ENCODE data around the gene FOXD2.

The FOXD2 gene

DNA sequence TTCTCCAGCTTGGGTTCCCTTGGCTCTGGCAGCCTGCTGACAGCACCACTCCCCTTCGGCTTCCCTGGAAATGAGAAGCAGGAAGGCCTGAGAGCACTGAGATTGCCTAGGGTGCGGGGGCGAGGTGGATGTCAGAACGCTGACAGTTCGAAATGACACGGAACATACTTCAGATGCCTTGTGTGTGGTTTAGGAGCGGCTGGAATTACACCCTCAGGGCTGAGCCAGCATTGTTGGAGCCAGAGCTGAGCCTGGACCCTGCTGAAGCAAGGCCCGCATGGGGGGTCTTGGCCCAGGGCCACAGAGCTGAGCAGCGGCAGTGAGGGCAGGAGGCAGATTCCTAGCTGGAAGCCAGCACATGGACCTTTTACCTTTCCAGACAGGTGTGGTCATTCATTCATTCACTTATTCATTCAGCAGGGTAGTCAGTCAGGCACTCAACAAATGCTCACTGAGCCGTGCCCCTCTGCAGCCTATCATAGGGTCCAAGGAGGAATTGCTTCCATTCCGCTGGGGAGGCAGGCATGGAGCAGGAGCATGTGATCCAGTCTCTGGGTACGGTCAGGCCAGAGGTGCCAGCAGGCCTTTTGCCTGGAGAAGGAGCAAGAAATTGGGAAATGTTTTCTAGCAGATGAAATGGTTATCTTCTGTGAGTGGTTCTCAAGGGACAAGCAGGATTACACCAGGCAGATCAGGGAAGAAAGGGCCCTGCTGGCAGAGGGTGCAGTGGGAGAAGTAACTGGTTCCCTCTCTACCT is 28.4 kb upstream of the FOXD2 start:
- Histone ChIP-seq H3K36me3 (ENCODE audit: insufficient read depth, low read length) (no peaks in the 10 kb centered on the region), H3K4me1 (ENCODE audit: insufficient read depth, low read length) (no peaks in the 10 kb centered on the region), H3K9ac (ENCODE audit: low read depth, low read length) (no peak overlapping the region), H3K9me3 (ENCODE audit: control insufficient read depth, insufficient read depth, low read length) (no peaks in the 10 kb centered on the region)

DNA sequence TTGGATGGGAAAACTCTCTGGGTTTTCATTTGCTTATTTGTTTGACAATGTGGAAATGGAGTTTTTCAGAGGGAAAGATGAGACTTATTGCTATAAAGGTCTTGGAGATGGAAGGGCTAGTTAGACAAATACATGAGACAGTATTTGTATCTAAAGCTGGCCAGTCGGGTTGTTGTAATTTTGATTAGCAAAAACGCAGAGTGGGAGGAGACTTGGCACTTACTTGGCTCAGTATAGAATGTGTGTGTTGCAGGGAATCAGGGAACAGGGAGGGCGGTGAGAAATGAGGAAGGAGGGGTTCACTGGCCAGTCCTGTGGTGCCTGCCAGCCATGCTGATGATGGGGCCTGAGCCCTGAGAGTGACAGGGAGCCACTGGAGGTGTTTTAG is 27.8 kb upstream of the FOXD2 start:
- Histone ChIP-seq H3K9me3 (ENCODE audit: control insufficient read depth, insufficient read depth, low read length) (no peaks in the 10 kb centered on the region), H3K9ac (ENCODE audit: low read depth, low read length) (no peak overlapping the region), H3K36me3 (ENCODE audit: insufficient read depth, low read length) (no peaks in the 10 kb centered on the region), H3K4me1 (ENCODE audit: insufficient read depth, low read length) (no peaks in the 10 kb centered on the region)

DNA sequence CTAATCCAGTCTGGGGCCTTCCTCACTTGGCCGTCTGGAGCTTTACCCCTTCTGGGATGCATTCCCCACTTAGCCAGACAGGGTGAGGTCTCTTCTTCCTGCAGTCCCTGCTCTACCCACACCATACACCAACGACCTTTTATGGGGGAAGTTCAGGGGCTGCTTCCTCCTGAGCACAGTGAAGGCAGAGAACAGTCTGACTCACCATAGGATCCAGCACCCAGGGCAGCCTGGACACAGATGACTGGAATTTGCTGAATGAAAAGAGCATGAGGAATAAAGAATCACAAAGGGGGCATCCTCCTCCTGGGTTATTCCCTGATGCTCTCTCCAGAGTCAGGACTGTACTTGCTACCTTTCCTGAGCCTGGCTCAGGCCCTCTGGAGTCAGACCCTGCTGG is 26.4 kb upstream of the FOXD2 start:
- Histone ChIP-seq H3K9me3 (ENCODE audit: control insufficient read depth, insufficient read depth, low read length) (no peaks in the 10 kb centered on the region), H3K9ac (ENCODE audit: low read depth, low read length) (no peak overlapping the region), H3K36me3 (ENCODE audit: insufficient read depth, low read length) (no peaks in the 10 kb centered on the region), H3K4me1 (ENCODE audit: insufficient read depth, low read length) (no peaks in the 10 kb centered on the region)

DNA sequence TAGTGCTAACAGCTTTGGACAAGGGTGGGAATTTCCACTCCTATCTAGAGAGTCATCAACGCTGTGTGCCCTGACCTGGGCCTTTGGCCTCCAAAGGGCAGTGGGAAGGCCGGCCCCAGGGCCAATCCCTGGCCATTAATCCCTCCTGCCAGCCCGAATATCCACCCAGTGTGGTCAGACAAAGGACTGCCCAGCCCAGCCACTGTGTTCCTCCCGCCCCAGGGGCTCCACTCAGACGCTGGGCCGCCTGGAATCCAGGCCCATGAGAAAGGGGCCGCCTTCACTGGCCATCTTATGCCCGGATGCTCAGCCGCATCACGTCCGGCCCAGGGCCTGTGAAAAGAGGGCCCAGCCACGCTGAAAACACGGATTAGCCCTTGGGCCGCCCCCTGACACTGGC is 25.4 kb upstream of the FOXD2 start:
- no peak overlapping the region for H3K9ac ChIP-seq (ENCODE audit: low read depth, low read length)
- H3K36me3 ChIP-seq (ENCODE audit: insufficient read depth, low read length): no peaks in the 10 kb centered on the region
- H3K4me1 ChIP-seq (ENCODE audit: insufficient read depth, low read length): no peaks in the 10 kb centered on the region
- no peaks in the 10 kb centered on the region for H3K9me3 ChIP-seq (ENCODE audit: control insufficient read depth, insufficient read depth, low read length)

DNA sequence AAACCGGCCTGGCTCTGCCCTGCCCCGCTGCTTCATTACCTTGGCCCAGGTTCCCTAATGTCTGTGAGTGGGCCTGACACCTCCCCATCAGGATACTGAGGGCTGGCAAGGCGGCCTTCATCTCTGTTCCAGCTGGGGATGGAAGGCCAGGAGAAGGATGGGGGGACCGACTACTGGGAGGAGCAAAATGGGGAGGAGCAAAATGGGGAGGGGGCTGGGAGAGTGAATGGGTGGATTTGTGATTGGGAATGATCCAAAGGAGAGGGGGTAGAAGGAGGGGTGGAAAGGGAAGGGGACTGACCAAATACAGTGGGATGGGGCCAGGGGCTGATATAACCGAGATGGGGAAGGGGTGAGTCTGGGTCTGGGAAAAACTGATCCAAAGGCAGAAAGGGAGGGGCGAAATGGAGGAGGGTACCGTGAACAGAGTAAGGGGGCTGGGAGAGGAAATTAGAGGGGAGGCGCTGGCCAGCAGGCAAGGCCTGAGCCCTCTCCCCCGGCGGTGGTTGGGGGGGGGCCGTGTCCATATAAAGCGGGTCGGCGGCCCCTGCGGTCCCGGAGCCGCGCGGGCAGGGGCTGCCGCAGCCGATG is 22.0 kb upstream of the FOXD2 start, which contains the start of gene FOXE3:
Gene FOXE3 (plus strand): TSS at position 558 of the 591 bp plus-strand sequence. CDS start 31 bp downstream, at position 589.
- no peaks in the 10 kb centered on the region for H3K36me3 ChIP-seq (ENCODE audit: insufficient read depth, low read length)
- no peaks in the 10 kb centered on the region for H3K4me1 ChIP-seq (ENCODE audit: insufficient read depth, low read length)
- no peaks in the 10 kb centered on the region for H3K9me3 ChIP-seq (ENCODE audit: control insufficient read depth, insufficient read depth, low read length)
- H3K9ac ChIP-seq (ENCODE audit: low read depth, low read length): peak within 1 kb of the TSS; percentile 47; the same call in 1 of the 2 replicates

DNA sequence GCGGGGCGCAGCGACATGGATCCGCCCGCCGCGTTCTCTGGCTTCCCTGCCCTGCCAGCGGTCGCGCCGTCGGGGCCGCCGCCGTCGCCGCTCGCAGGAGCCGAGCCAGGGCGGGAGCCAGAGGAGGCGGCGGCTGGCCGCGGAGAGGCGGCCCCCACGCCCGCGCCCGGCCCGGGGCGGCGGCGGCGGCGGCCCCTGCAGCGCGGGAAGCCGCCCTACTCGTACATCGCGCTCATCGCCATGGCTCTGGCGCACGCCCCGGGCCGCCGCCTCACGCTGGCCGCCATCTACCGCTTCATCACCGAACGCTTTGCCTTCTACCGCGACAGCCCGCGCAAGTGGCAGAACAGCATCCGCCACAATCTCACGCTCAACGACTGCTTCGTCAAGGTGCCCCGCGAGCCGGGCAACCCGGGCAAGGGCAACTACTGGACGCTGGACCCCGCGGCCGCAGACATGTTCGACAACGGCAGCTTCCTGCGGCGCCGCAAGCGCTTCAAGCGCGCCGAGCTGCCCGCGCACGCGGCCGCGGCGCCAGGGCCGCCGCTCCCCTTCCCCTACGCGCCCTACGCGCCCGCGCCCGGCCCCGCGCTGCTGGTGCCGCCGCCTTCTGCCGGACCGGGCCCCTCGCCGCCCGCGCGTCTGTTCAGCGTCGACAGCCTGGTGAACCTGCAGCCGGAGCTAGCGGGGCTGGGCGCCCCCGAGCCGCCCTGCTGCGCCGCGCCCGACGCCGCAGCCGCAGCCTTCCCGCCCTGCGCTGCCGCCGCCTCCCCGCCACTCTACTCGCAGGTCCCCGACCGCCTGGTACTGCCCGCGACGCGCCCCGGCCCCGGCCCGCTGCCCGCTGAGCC is 21.3 kb upstream of the FOXD2 start:
- Histone ChIP-seq H3K9ac (ENCODE audit: low read depth, low read length) (peak overlapping the region; percentile 47; the same call in 1 of the 2 replicates), H3K9me3 (ENCODE audit: control insufficient read depth, insufficient read depth, low read length) (no peaks in the 10 kb centered on the region), H3K36me3 (ENCODE audit: insufficient read depth, low read length) (no peaks in the 10 kb centered on the region), H3K4me1 (ENCODE audit: insufficient read depth, low read length) (no peaks in the 10 kb centered on the region)

DNA sequence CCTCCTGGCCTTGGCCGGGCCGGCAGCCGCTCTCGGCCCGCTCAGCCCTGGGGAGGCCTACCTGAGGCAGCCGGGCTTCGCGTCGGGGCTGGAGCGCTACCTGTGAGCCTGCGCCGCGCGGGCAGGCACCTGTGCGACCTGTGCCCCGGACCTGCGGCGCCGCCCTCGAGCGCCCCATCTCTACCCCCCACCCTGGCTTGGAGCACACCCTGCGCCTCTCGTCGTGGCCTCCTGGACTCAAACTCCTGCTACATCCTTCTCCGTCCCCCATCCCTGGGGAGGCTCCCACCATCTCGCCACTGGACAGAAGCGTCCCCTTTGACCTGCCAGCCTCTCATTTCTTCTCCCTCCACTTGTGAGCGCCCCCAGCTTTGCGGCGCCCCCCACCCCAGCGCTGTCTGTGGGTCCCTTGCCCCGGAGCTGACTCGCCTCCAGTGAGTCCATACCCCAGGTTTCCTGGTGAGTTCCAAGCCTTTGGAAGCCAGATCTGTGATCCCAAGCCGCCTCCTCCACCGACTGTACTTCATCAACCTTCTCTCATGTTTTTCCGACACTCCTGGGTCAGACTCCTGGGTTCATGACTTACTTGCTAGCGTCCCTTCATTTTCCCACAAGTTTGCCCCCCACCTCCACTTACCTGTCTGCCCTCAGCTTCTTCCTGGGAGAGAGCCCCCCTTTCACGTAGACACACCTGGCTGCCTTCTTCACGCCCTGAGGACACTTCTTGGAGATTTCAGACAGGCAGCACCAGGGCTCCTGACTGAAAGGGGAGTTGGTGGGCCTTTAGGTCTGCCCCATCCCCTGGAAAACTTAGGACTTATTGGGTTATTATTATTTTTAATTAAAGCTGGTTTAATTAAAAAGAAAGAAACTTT is 20.4 kb upstream of the FOXD2 start:
- Histone ChIP-seq H3K9ac (ENCODE audit: low read depth, low read length) (peak overlapping the region; percentile 47; the same call in 1 of the 2 replicates), H3K36me3 (ENCODE audit: insufficient read depth, low read length) (no peaks in the 10 kb centered on the region), H3K4me1 (ENCODE audit: insufficient read depth, low read length) (no peaks in the 10 kb centered on the region), H3K9me3 (ENCODE audit: control insufficient read depth, insufficient read depth, low read length) (no peaks in the 10 kb centered on the region)

DNA sequence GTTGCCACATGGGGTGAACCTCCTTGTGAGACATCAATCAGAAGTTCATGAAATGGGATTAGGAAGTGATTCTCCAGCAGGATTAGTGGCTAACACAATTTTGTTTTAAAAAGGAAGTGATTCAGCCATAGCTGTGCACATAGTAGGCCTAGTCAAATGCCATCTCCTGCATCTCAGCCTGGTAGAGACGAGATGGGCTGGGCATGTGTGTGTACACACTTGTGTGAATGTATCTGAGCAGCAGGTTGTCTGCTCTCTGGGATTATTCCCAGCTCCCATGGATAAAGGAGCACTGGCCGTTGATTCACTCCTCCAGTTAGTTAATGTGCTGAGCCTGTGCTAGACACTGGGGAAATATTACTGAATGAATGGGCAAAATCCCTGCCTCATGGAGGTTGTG is 19.7 kb upstream of the FOXD2 start:
- Histone ChIP-seq H3K4me1 (ENCODE audit: insufficient read depth, low read length) (no peaks in the 10 kb centered on the region), H3K9ac (ENCODE audit: low read depth, low read length) (no peak overlapping the region), H3K36me3 (ENCODE audit: insufficient read depth, low read length) (no peaks in the 10 kb centered on the region), H3K9me3 (ENCODE audit: control insufficient read depth, insufficient read depth, low read length) (no peaks in the 10 kb centered on the region)

DNA sequence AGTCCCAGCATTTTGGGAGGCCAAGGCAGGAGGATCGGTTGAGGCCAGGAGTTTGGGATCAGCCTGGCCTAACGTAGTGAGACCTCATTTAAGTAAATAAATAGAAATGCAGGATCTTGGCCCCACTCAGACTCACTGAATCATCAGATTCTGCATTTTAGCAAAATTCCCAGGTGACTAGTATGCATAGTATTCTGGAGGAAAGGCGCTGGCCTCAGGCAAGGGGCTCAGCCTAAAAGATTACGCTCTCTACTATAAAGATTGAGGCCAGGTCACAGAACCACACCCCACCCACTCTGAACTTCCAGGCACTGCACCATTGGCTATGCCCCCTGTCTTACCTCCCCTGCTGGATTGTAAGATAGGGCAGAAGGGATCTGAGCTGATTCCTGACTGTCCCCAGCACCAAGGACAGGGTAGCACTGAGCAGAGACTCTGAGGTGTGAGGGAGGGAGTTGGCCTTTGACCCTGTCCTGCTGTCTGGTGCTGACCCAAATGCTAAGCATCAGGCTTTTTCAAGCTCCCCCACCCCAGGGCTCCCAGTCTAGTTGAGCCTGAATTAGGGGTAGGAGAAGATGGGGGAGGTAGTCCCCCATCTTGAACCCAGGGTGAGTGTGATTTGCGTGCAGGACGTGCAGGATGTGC is 19.0 kb upstream of the FOXD2 start:
- Histone ChIP-seq H3K36me3 (ENCODE audit: insufficient read depth, low read length) (no peaks in the 10 kb centered on the region), H3K9ac (ENCODE audit: low read depth, low read length) (no peak overlapping the region), H3K4me1 (ENCODE audit: insufficient read depth, low read length) (no peaks in the 10 kb centered on the region), H3K9me3 (ENCODE audit: control insufficient read depth, insufficient read depth, low read length) (no peaks in the 10 kb centered on the region)

DNA sequence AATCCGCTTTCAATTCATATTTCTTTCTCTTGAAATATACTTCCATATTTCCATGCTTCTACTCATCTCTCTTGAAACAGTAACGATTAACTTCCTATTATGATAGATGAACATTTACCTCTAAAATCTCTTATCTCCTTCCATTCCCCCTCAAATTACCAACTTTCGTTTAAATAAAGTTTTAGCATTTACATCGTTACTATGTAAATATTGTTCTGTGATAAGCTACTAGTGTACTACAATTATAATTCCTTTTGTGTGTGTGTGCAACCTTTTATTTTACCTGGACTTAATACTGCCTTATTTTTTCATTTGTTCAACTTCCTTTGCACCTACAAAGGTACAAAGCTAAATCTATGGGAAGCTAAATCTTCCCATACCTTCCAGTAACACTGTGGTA is 17.3 kb upstream of the FOXD2 start:
- Histone ChIP-seq H3K9ac (ENCODE audit: low read depth, low read length) (no peak overlapping the region), H3K4me1 (ENCODE audit: insufficient read depth, low read length) (no peaks in the 10 kb centered on the region), H3K36me3 (ENCODE audit: insufficient read depth, low read length) (no peaks in the 10 kb centered on the region), H3K9me3 (ENCODE audit: control insufficient read depth, insufficient read depth, low read length) (no peaks in the 10 kb centered on the region)

DNA sequence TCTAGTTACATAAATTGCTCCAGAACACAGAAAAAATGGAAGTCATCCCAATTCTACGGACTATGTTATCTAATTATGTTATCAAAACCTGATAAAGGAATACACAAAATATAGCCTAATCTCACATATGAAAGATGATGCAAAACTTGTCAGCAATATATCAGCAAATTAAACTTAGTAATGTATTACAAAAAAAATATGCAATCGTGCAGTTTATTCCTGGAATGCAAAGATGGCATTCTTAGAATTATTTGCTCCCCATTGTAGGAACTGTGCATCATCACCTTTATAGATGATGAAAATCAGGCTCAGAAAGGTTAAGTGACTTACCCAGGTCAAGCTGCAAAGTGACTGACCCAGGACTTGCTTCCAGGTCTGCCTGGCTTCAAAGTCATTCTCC is 14.0 kb upstream of the FOXD2 start:
- Histone ChIP-seq H3K9me3 (ENCODE audit: control insufficient read depth, insufficient read depth, low read length) (no peaks in the 10 kb centered on the region), H3K4me1 (ENCODE audit: insufficient read depth, low read length) (no peaks in the 10 kb centered on the region), H3K36me3 (ENCODE audit: insufficient read depth, low read length) (no peaks in the 10 kb centered on the region), H3K9ac (ENCODE audit: low read depth, low read length) (no peak overlapping the region)

DNA sequence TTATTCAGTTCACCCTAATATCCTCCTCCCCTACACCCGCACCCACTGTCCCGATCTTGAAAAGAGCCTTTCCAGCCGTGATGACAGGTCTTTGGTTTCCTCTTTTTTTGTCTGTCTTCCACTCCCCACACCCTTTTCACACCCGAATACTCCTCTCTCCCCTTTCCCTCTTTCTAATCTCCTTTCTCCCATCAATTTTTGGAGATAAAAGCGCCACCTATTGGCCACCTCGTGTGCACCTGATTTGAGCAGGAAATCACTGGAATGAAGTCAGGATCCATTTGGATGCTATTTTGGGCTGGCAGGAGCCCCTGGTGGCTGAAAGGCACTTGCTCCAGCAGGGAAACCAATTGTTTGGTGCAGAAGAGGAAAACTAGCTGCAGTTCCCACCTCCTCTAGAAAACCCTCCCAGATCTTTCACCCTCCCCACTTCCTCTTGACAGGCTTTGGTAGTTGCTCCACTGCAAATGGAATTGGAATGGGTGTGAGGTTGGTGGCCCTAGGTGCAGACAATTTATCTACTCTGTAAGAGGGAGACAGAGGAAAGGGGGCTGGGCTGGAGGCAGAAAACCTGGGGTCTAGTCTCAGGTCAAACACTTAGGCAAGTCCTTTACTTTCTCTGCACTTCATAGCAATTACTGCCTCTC is 13.4 kb upstream of the FOXD2 start:
- no peaks in the 10 kb centered on the region for H3K36me3 ChIP-seq (ENCODE audit: insufficient read depth, low read length)
- no peak overlapping the region for H3K9ac ChIP-seq (ENCODE audit: low read depth, low read length)
- no peaks in the 10 kb centered on the region for H3K9me3 ChIP-seq (ENCODE audit: control insufficient read depth, insufficient read depth, low read length)
- H3K4me1 ChIP-seq (ENCODE audit: insufficient read depth, low read length): no peaks in the 10 kb centered on the region

DNA sequence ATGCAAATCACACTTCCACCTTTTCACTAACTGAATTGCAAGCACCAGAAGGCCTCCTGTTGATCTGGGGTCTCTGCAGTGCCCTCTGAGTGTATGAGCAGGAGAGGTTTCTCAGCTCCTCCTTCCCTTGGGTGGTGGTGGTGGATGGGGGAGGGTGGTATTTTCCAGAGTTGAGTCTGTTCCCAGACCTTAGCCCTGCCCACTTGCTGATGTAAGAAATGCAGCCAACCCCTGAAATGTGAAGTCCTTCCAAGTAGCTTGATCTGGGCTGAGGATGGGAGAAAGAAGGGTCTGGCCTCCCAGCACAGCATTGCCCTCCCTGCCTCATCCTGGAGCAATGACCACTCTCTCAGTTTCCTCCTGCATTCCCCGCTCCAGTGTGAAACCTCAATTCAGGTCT is 6.3 kb upstream of the FOXD2 start:
- H3K9ac ChIP-seq (ENCODE audit: low read depth, low read length): no peak overlapping the region
- H3K36me3 ChIP-seq (ENCODE audit: insufficient read depth, low read length): no peaks in the 10 kb centered on the region
- peaks cover 9% of the 10 kb centered on the region for H3K4me1 ChIP-seq (ENCODE audit: insufficient read depth, low read length)
- H3K9me3 ChIP-seq (ENCODE audit: control insufficient read depth, insufficient read depth, low read length): no peaks in the 10 kb centered on the region
